ENCODE data around the gene CCDC9. TPM values are rescaled to one million over a fixed set of nuclear protein-coding genes. Genes with fewer than 3 reads are reported as not detected.

CCDC9 gene
- 41.3 TPM for polyA plus RNA-seq (2013, experiment 1 of 2; ENCODE audit: insufficient read length)
- 34.0 TPM for polyA plus RNA-seq (2013, experiment 2 of 2; ENCODE audit: insufficient read length)

GRCh38 chr19:47255879-47256692, at the start of gene CCDC9:
Gene CCDC9 (plus strand): TSS chr19:47256525. CDS start chr19:47258401, 1,876 bp downstream.
- peak; percentile 95 for DNase-seq

- DNase-seq, result peak; percentile 7
Observed at GRCh38 chr19:47209319-47210179, 46.8 kb upstream of the CCDC9 start.

GRCh38 chr19:47210180-47210490, 46.2 kb upstream of the CCDC9 start:
- DNase-seq, result peak; percentile 21

GRCh38 chr19:47210689-47211316, 45.5 kb upstream of the CCDC9 start:
- peak; percentile 82 for DNase-seq

- DNase-seq, result no peak
Observed at GRCh38 chr19:47215581-47215980, 40.7 kb upstream of the CCDC9 start.

GRCh38 chr19:47221080-47221841, 35.1 kb upstream of the CCDC9 start:
- no peak for DNase-seq

GRCh38 chr19:47221890-47222289, 34.4 kb upstream of the CCDC9 start:
- DNase-seq, result no peak

GRCh38 chr19:47225746-47226425, 30.4 kb upstream of the CCDC9 start:
- peak; percentile 85 for DNase-seq

- DNase-seq, result peak; percentile 89
Observed at GRCh38 chr19:47226426-47227351, 29.6 kb upstream of the CCDC9 start.

GRCh38 chr19:47227352-47228167, 28.8 kb upstream of the CCDC9 start:
- DNase-seq, result peak; percentile 95

GRCh38 chr19:47228168-47228936, 28.0 kb upstream of the CCDC9 start:
- peak; percentile 42 for DNase-seq

- peak; percentile 34 for DNase-seq
Observed at GRCh38 chr19:47228937-47229675, 27.2 kb upstream of the CCDC9 start.

GRCh38 chr19:47229676-47230053, 26.7 kb upstream of the CCDC9 start:
- DNase-seq, result peak; percentile 35

- peak; percentile 46 for DNase-seq
Observed at GRCh38 chr19:47230054-47230920, 26.0 kb upstream of the CCDC9 start.

- peak; percentile 34 for DNase-seq
Observed at GRCh38 chr19:47230921-47231214, 25.5 kb upstream of the CCDC9 start, which contains the start of gene BBC3. Gene BBC3 (minus strand): TSS chr19:47231199. CDS start chr19:47228431, 2,768 bp downstream.

- peak; percentile 85 for DNase-seq
Observed at GRCh38 chr19:47231215-47232054, 24.9 kb upstream of the CCDC9 start.
